ENCODE results near the gene PLA2G5. TPM values are rescaled to one million over a fixed set of nuclear protein-coding genes. Genes with fewer than 3 reads are reported as not detected.

The PLA2G5 gene
- total and polyA plus RNA-seq, 2 of the 4 experiments (the other 2 are of a cell fraction), result not detected

GRCh38 chr1:20099533-20099932 is 29.5 kb downstream of the PLA2G5 start:
- Histone ChIP-seq H4K5ac (ENCODE audit: low read depth, low read length) (no peak overlapping the region), H3K18ac (ENCODE audit: low read depth, low read length) (no peak overlapping the region), H3K27me3 (ENCODE audit: control insufficient read depth, insufficient read depth, low read length) (peaks cover 20% of the 10 kb centered on the region), H4K8ac (ENCODE audit: low read depth in 2 of 2, low read length in 2 of 2) (no peak overlapping the region), H3K4me1 (ENCODE audit: control insufficient read depth, insufficient read depth, low read length) (peaks cover 3% of the 10 kb centered on the region), H3K36me3 (ENCODE audit: control insufficient read depth, insufficient read depth, low read length) (no peaks in the 10 kb centered on the region), H3K27ac (ENCODE audit: insufficient read depth, low read length) (no peak overlapping the region), H2BK15ac (ENCODE audit: low read depth, low read length) (no peak overlapping the region), H4K91ac (ENCODE audit: insufficient read depth, low read depth, low read length) (no peak overlapping the region), H3K9me1 (ENCODE audit: insufficient read depth, low read length) (no peaks in the 10 kb centered on the region; the same call in 1 of the 2 replicates), H2BK20ac (ENCODE audit: low read depth, low read length) (no peak overlapping the region), H3K56ac (ENCODE audit: extremely low read depth, insufficient read depth, low read length) (no peak overlapping the region), H3K4me3 (ENCODE audit: insufficient read depth, low read depth, low read length) (no peak overlapping the region), H4K20me1 (ENCODE audit: insufficient read depth, low read length) (no peaks in the 10 kb centered on the region), H2AFZ (replicated peaks; ENCODE audit: low read length, poor library complexity) (no peak overlapping the region), H2BK120ac (ENCODE audit: low read depth, low read length) (no peak overlapping the region), H3K79me1 (ENCODE audit: low read depth in 1 of 2, low read length in 2 of 2) (no peaks in the 10 kb centered on the region), H2AK9ac (replicated peaks; ENCODE audit: low read depth, low read length, poor library complexity) (no peak overlapping the region), H2AK5ac (ENCODE audit: low read depth, low read length) (no peak overlapping the region), H3K4ac (ENCODE audit: low read depth, low read length) (no peak overlapping the region), H3K14ac (replicated peaks; ENCODE audit: low read depth, low read length) (no peak overlapping the region), H3K4me2 (ENCODE audit: low read depth, low read length) (no peak overlapping the region), H3K23ac (ENCODE audit: low read depth, low read length) (no peak overlapping the region), H3K9me3 (ENCODE audit: control insufficient read depth, insufficient read depth, low read length) (no peaks in the 10 kb centered on the region), H3K9ac (ENCODE audit: low read depth, low read length) (no peak overlapping the region), H2BK5ac (ENCODE audit: low read depth, low read length, poor library complexity, severe bottlenecking) (no peak overlapping the region)
- TF ChIP-seq MAFK (IDR thresholded peaks at IDR 0.05; ENCODE audit: low read depth, low read length) (no peak), POLR2A (IDR thresholded peaks at IDR 0.05; ENCODE audit: low read depth, low read length) (no peak), FOS (IDR thresholded peaks at IDR 0.05; ENCODE audit: low read depth, low read length) (no peak), MAZ (IDR thresholded peaks at IDR 0.05; ENCODE audit: borderline replicate concordance, low read depth, low read length) (no peak), RCOR1 (IDR thresholded peaks at IDR 0.05; ENCODE audit: insufficient replicate concordance, low read length) (no peak), CHD1 (IDR thresholded peaks at IDR 0.05; ENCODE audit: low read depth, low read length) (no peak)
- TF ChIP-seq, protein P1, sequence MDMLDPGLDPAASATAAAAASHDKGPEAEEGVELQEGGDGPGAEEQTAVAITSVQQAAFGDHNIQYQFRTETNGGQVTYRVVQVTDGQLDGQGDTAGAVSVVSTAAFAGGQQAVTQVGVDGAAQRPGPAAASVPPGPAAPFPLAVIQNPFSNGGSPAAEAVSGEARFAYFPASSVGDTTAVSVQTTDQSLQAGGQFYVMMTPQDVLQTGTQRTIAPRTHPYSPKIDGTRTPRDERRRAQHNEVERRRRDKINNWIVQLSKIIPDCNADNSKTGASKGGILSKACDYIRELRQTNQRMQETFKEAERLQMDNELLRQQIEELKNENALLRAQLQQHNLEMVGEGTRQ (IDR thresholded peaks at IDR 0.05; ENCODE audit: low read depth, low read length), result no peak
- DNase-seq, result no peak
- dilution Hi-C loops (cut with HindIII; ENCODE audit: low sequenced_read_pairs, unreplicated experiment), result no loop called here
- intact Hi-C loops (cut with micrococcal nuclease), result no loop called here
- POLR2A ChIA-PET (ENCODE audit: unreplicated experiment), result no interaction called here
- no CpG with 5 or more reads among the region's 3 CpGs for WGBS, 2 experiments (ENCODE audit: extremely low coverage in 2 of 2, insufficient read length in 1 of 2)
- in situ Hi-C loops (cut with MboI; ENCODE audit: low sequenced_read_pairs), result no loop called here
- no peak for ATAC-seq (ENCODE audit: low read depth)
- CTCF ChIA-PET, result interaction anchor here (0.9 kb wide), 1 partner anchor 9 kb away, joined by 3 read pairs; no protein-coding TSS in a partner anchor
- BruUV-seq (replicated peaks), result no TSS peak

Data from IMR-90 (cell line).